Erythroblast (primary cell): ENCODE results near the gene PCF11.

Experiments used
- GATA1 ChIP-seq: IDR thresholded peaks from 2 replicates; pipeline ENCODE4 v1.6.1; 2011; ENCODE audit warnings: low read depth, mild to moderate bottlenecking, control low read depth, low read length, moderate library complexity
- POLR2A ChIP-seq: IDR thresholded peaks from 2 replicates; pipeline ENCODE4 v1.6.1; 2011; ENCODE audit warnings: mild to moderate bottlenecking, low read length

- no peak for TF ChIP-seq POLR2A
- no peak for TF ChIP-seq GATA1
Measured at GRCh38 chr11:83220260-83220659, 63.3 kb downstream of the PCF11 start.
